HepG2 (cell line): Measurements from ENCODE around the gene KLHL33. TPM values are rescaled to one million over a fixed set of nuclear protein-coding genes. Genes with fewer than 3 reads are reported as not detected.

Source experiments
- ATAC-seq: fragments of 200-7000 bp; cut with Tn5 transposase; 3 replicates; pipeline ENCODE4 v1.9.1; 2020; ENCODE audit warnings: mild to moderate bottlenecking, moderate library complexity
- BruUV-seq: library from RNA; stranded (reverse); fragments of 400-500 nt; replicated peaks from 2 replicates; lab custom pipeline; 2021; lab: Mats Ljungman, UMichigan
- CTCF ChIA-PET: fragments of 300-600 bp; formaldehyde crosslinking; extraction: SDS; loops from one replicate; lab custom pipeline; 2021; ENCODE audit warnings: low total read pairs, inconsistent platforms, low intra/inter-chr PET ratio; lab: Yijun Ruan, JAX
- POLR2A ChIA-PET: fragments of 350-600 bp; sonication (Branson Sonifier 250); formaldehyde crosslinking; loops from one replicate; lab custom pipeline; 2020; ENCODE audit warnings: antibody characterized with exemption, inconsistent platforms; lab: Yijun Ruan, JAX
- DNase-seq: peaks from one replicate; pipeline ENCODE4 v3.0.0-alpha.2; 2015; ENCODE audit warnings: low spot score
- FAIRE-seq: peaks from 3 replicates; lab custom pipeline; 2011; peaks lifted over from hg19 to GRCh38; lab: Jason Lieb, UNC
- H2AFZ ChIP-seq: one replicate; pipeline ENCODE4 v1.6.1; 2011; ENCODE audit warnings: low read length, inconsistent platforms
- H3K27ac ChIP-seq: fragments of 300-600 bp; 3 replicates; pipeline ENCODE4 v1.8.0; 2011; ENCODE audit warnings: mixed run types, mild to moderate bottlenecking, mixed read lengths, low read length, inconsistent platforms; ENCODE audit not compliant: insufficient read depth; ENCODE audit errors: extremely low read length
- H3K27me3 ChIP-seq, 2 experiments: fragments of 200-600 bp in 1 of 2; 2 replicates in 1 of 2; 3 replicates in 1 of 2; pipeline versions ENCODE4 v1.6.0 to v1.8.0; 2011; ENCODE audit warnings: low read length in 2 of 2, mild to moderate bottlenecking in 2 of 2, moderate library complexity in 2 of 2, inconsistent platforms in 1 of 2; ENCODE audit not compliant: insufficient read depth in 2 of 2, control insufficient read depth in 1 of 2
- H3K36me3 ChIP-seq, 2 experiments: fragments of 200-600 bp in 1 of 2; replicated peaks in 1 of 2; 2 replicates in 1 of 2; 3 replicates in 1 of 2; pipeline versions ENCODE4 v1.5.1 to v1.8.0; 2011; ENCODE audit warnings: low read length in 2 of 2, inconsistent platforms in 1 of 2; ENCODE audit not compliant: insufficient read depth in 2 of 2, control insufficient read depth in 1 of 2
- H3K4me1 ChIP-seq: 2 replicates; pipeline ENCODE4 v1.5.1; 2012; ENCODE audit warnings: low read length, inconsistent platforms; ENCODE audit not compliant: insufficient read depth
- H3K4me2 ChIP-seq: 2 replicates; pipeline ENCODE4 v1.6.0; 2011; ENCODE audit warnings: low read depth, low read length, inconsistent platforms
- H3K4me3 ChIP-seq, 3 experiments: fragments of 200-600 bp in 1 of 3; sonication (generic), shearing (Covaris generic) in 1 of 3; replicated peaks in 1 of 3; 2 replicates each; pipeline ENCODE4 v1.5.1; 2011 to 2016; ENCODE audit warnings: low read length in 3 of 3, inconsistent platforms in 2 of 3, low read depth in 2 of 3, mild to moderate bottlenecking in 2 of 3, control low read depth in 1 of 3, mixed read lengths in 1 of 3; ENCODE audit not compliant: insufficient read depth in 1 of 3
- H3K79me2 ChIP-seq: one replicate; pipeline ENCODE4 v1.6.1; 2011; ENCODE audit warnings: low read length, inconsistent platforms; ENCODE audit not compliant: insufficient read depth
- H3K9ac ChIP-seq: 2 replicates; pipeline ENCODE4 v1.6.0; 2011; ENCODE audit warnings: mild to moderate bottlenecking, low read depth, low read length, inconsistent platforms; ENCODE audit not compliant: insufficient read depth
- H3K9me3 ChIP-seq: 2 replicates; pipeline ENCODE4 v1.5.1; 2012; ENCODE audit warnings: mild to moderate bottlenecking, low read length
- H4K20me1 ChIP-seq: 2 replicates; pipeline ENCODE4 v1.6.0; 2011; ENCODE audit warnings: inconsistent platforms, mild to moderate bottlenecking, low read length, moderate library complexity; ENCODE audit not compliant: insufficient read depth
- ARID3A ChIP-seq: IDR thresholded peaks from 2 replicates; pipeline ENCODE4 v1.6.1; 2012; ENCODE audit warnings: low read depth, low read length, improper control_type of control experiment
- GABPA ChIP-seq, 2 experiments: IDR thresholded peaks; 2 replicates each; pipeline ENCODE4 v1.6.1; 2011 to 2016; ENCODE audit warnings: low read depth in 2 of 2, low read length in 1 of 2, missing biosample characterization in 1 of 2, missing genetic modification characterization in 1 of 2
- MAFF ChIP-seq: IDR thresholded peaks from 2 replicates; pipeline ENCODE4 v1.6.1; 2011; ENCODE audit warnings: low read depth, low read length, improper control_type of control experiment
- MTF1 ChIP-seq: sonication (generic); formaldehyde crosslinking; IDR thresholded peaks from 2 replicates; pipeline ENCODE4 v1.5.0; 2020; ENCODE audit warnings: missing genetic modification reagents
- TAF1 ChIP-seq: sonication (generic); formaldehyde crosslinking; IDR thresholded peaks from 2 replicates; pipeline ENCODE4 v1.4.0; 2020; ENCODE audit warnings: missing genetic modification reagents
- TGIF2 ChIP-seq: IDR thresholded peaks from 2 replicates; pipeline ENCODE4 v1.6.1; 2016; ENCODE audit warnings: control low read depth, missing compliant biosample characterization
- ZMAT3 ChIP-seq: sonication (generic); formaldehyde crosslinking; conservative IDR thresholded peaks from 2 replicates; pipeline ENCODE4 v1.7.0; 2021; ENCODE audit warnings: missing genetic modification reagents
- ZNF792 ChIP-seq: IDR thresholded peaks from 2 replicates; pipeline ENCODE4 v1.6.1; 2016
- ZZZ3 ChIP-seq: sonication (generic); formaldehyde crosslinking; IDR thresholded peaks from 2 replicates; pipeline ENCODE4 v1.4.0; 2020; ENCODE audit warnings: missing genetic modification reagents, mild to moderate bottlenecking, borderline replicate concordance
- WGBS: methylation state at CpG from one replicate; pipeline ENCODE4 v1.1.6; 2017; ENCODE audit warnings: low lambda C conversion rate; 5-methylcytosine and 5-hydroxymethylcytosine counted together
- in situ Hi-C: cut with HindIII; loops from 2 replicates; pipeline ENCODE4 v1.10.0; 2017; ENCODE audit warnings: low pct_unique_long_range_greater_than_20kb; ENCODE audit not compliant: extremely low pct_ligation_motif_present
- intact Hi-C: fragments of 100-400 bp; cut with micrococcal nuclease; formaldehyde crosslinking; loops from one replicate; pipeline ENCODE4 v1.10.0; 2022; ENCODE audit not compliant: unreplicated experiment
- polyA plus RNA-seq, 8 experiments: library from polyadenylated mRNA; depleted of rRNA in 3 of 8; stranded (reverse) in 7 of 8; unstranded in 1 of 8; fragments of >200 nt; fragmentation: Illumina TruSeq in 4 of 8; extraction: Trizol in 4 of 8; gene quantifications; 2 replicates each; pipeline versions ENCODE4 v1.2.1 to v1.2.3, GENCODE V29; 2011 to 2016; ENCODE audit warnings: low read depth in 4 of 8, missing spikeins in 1 of 8, mixed read lengths in 1 of 8; ENCODE audit not compliant: insufficient read depth in 1 of 8
- total RNA-seq, 5 experiments: library from RNA; depleted of rRNA; stranded (reverse); fragments of >200 nt; fragmentation: Illumina TruSeq; extraction: Trizol; gene quantifications; 2 replicates each; pipeline ENCODE4 v1.2.3, GENCODE V29; 2016; ENCODE audit warnings: low read depth in 1 of 5
- TF ChIP-seq, protein P1 (sequence below): sonication (generic); formaldehyde crosslinking; IDR thresholded peaks from 2 replicates; pipeline ENCODE4 v1.8.0; 2022; ENCODE audit warnings: missing genetic modification reagents, mild to moderate bottlenecking, inconsistent platforms, borderline replicate concordance
- TF ChIP-seq, protein P2 (sequence below): sonication (generic); formaldehyde crosslinking; IDR thresholded peaks from 2 replicates; pipeline ENCODE4 v1.5.0; 2020; ENCODE audit warnings: missing genetic modification reagents, mild to moderate bottlenecking, borderline replicate concordance

The KLHL33 gene
- total and polyA plus RNA-seq, 2 of the 13 experiments (the other 11 are each of a cell fraction or from before 2014, with no cell fraction given), result not detected

DNA sequence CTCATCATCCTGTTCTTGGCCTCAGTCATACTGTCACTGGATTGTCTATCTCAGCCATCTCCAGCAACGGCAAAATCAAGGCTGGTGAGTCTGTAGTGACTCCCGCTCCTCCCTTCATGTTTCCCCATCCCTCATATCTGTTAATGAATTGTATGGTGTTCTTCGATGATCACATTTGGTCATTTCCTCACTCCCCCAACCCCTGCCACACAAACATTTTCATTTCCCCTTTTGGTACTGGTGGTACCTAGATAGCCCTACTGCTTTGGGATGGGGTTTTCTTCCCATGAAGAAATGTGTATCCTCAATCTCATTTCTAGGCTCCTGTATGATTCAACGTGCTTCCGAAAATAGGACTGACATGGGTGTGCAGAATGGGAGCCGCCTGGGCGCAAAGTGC, 2.7 kb upstream of the KLHL33 start:
- Histone ChIP-seq H3K9me3 (no peaks in the 10 kb centered on the region), H4K20me1 (no peaks in the 10 kb centered on the region), H3K4me1 (peaks cover 15% of the 10 kb centered on the region), H3K9ac (no peak overlapping the region), H3K36me3 (no peaks in the 10 kb centered on the region), H3K79me2 (no peaks in the 10 kb centered on the region), H3K4me3 (no peak overlapping the region), H3K4me2 (no peak overlapping the region), H3K27ac (no peak overlapping the region), H2AFZ (no peak overlapping the region), H3K27me3 (peaks cover 1 to 9% of the 10 kb centered on the region in 2 experiments; a peak in 3 of 5 replicates)
- CTCF ChIA-PET, result no interaction called here
- in situ Hi-C loops (no loop called here), intact Hi-C loops (no loop called here)
- DNase-seq, result no peak
- POLR2A ChIA-PET, result no interaction called here
- no peak for TF ChIP-seq ZMAT3 (CRISPR knock-in tag)
- TF ChIP-seq, protein P1, sequence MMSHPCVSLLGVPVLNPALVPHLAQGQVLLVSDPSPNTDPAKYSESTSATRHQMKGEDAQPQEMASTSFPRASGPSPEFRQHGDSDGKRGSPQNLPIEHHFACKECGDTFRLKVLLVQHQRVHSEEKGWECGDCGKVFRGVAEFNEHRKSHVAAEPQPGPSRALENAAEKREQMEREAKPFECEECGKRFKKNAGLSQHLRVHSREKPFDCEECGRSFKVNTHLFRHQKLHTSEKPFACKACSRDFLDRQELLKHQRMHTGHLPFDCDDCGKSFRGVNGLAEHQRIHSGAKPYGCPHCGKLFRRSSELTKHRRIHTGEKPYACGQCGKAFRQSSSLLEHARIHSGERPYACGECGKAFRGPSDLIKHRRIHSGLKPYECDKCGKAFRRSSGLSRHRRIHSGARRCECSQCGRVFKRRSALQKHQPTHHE (CRISPR knock-in tag), result no peak
- no peak for TF ChIP-seq TAF1 (CRISPR knock-in tag)
- no peak for TF ChIP-seq TGIF2 (CRISPR knock-in tag)
- TF ChIP-seq, protein P2, sequence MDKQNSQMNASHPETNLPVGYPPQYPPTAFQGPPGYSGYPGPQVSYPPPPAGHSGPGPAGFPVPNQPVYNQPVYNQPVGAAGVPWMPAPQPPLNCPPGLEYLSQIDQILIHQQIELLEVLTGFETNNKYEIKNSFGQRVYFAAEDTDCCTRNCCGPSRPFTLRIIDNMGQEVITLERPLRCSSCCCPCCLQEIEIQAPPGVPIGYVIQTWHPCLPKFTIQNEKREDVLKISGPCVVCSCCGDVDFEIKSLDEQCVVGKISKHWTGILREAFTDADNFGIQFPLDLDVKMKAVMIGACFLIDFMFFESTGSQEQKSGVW, result no peak
- TF ChIP-seq MTF1 (CRISPR knock-in tag), result no peak
- TF ChIP-seq GABPA (IDR thresholded peaks at IDR 0.05; ENCODE audit: low read depth, low read length), result no peak
- no peak for TF ChIP-seq GABPA (CRISPR knock-in tag; IDR thresholded peaks at IDR 0.05; ENCODE audit: low read depth)
- TF ChIP-seq ZZZ3, result no peak
- no peak for TF ChIP-seq ZNF792 (CRISPR knock-in tag)
- no peak for TF ChIP-seq MAFF
- TF ChIP-seq ARID3A, result no peak
- ATAC-seq, result no peak
- no TSS peak for BruUV-seq
- 69% methylated on average over 7 of the region's 7 CpGs for WGBS
- no peak for FAIRE-seq
